Sigmoid colon (tissue), 3 donors: ENCODE measurements around the gene ANP32D.
"Not testable (repeated sequence)": the region's sequence is repeated elsewhere in the genome, so short reads cannot be mapped to it uniquely, and the experiment has no call there.

ENCODE experiments used
- POLR2A ChIP-seq, 2 donors: fragments of 450-650 bp; IDR thresholded peaks; one replicate each; pipeline ENCODE4 v1.6.1; 2016; ENCODE audit warnings: antibody characterized with exemption in 2 of 2, mild to moderate bottlenecking in 2 of 2, moderate library complexity in 2 of 2
- TF ChIP-seq, protein P1 (sequence below), 4 experiments: fragments of 450-650 bp in 3 of 4; fragments of 200-600 bp in 1 of 4; IDR thresholded peaks; one replicate each; pipeline ENCODE4 v1.5.1; 2016 to 2019; ENCODE audit warnings: antibody characterized with exemption in 4 of 4, mild to moderate bottlenecking in 3 of 4, moderate library complexity in 2 of 4

DNA sequence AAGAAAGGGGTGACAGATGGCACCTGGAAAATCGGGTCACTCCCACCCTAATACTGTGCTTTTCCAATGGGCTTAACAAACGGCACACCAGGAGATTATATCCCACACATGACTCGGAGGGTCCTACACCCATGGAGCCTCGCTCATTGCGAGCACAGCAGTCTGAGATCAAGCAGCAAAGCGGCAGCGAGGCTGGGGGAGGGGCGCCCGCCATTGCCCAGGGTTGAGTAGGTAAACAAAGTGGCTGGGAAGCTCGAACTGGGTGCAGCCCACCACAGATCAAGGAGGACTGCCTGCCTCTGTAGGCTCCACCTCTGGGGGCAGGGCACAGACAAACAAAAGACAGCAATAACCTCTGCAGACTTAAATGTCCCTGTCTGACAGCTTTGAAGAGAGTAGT is 38.3 kb upstream of the ANP32D start:
- TF ChIP-seq, protein P1, sequence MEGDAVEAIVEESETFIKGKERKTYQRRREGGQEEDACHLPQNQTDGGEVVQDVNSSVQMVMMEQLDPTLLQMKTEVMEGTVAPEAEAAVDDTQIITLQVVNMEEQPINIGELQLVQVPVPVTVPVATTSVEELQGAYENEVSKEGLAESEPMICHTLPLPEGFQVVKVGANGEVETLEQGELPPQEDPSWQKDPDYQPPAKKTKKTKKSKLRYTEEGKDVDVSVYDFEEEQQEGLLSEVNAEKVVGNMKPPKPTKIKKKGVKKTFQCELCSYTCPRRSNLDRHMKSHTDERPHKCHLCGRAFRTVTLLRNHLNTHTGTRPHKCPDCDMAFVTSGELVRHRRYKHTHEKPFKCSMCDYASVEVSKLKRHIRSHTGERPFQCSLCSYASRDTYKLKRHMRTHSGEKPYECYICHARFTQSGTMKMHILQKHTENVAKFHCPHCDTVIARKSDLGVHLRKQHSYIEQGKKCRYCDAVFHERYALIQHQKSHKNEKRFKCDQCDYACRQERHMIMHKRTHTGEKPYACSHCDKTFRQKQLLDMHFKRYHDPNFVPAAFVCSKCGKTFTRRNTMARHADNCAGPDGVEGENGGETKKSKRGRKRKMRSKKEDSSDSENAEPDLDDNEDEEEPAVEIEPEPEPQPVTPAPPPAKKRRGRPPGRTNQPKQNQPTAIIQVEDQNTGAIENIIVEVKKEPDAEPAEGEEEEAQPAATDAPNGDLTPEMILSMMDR (IDR thresholded peaks at IDR 0.05): not testable (repeated sequence)
- TF ChIP-seq POLR2A (IDR thresholded peaks at IDR 0.05): not testable (repeated sequence)
